Body of pancreas (tissue), 4 donors: ENCODE measurements around the gene DEFB123.

Source experiments
- CTCF ChIP-seq, 7 experiments: fragments of 450-650 bp in 4 of 7; fragments of 200-600 bp in 3 of 7; sonication (generic) in 3 of 7; IDR thresholded peaks; one replicate each; pipeline ENCODE4 v1.5.1; 2016 to 2019; ENCODE audit warnings: antibody characterized with exemption in 7 of 7
- POLR2A ChIP-seq, 3 donors: fragments of 450-650 bp; IDR thresholded peaks; one replicate each; pipeline ENCODE4 v1.6.1; 2016; ENCODE audit warnings: antibody characterized with exemption in 3 of 3, mild to moderate bottlenecking in 2 of 3

- no peak for TF ChIP-seq CTCF (IDR thresholded peaks at IDR 0.05)
- TF ChIP-seq POLR2A (IDR thresholded peaks at IDR 0.05): no peak
These were observed 34.5 kb downstream of the DEFB123 start, which contains the start of the genes DEFB124 and REM1 for GRCh38 chr20:31474758-31475427.
